SK-N-SH treated with all-trans-retinoic acid at 6 μM for 48 hours (cell line): ENCODE measurements around the gene ATCAY.
"Not testable (repeated sequence)": the region's sequence is repeated elsewhere in the genome, so short reads cannot be mapped to it uniquely, and the experiment has no call there.

Experiments
- ATAC-seq: fragments of 200-7000 bp; cut with Tn5 transposase; 3 replicates; pipeline ENCODE4 v1.9.1; 2020; ENCODE audit warnings: mild to moderate bottlenecking, moderate library complexity
- ARNTL ChIP-seq: fragments of 450-650 bp; formaldehyde crosslinking; IDR thresholded peaks from 2 replicates; pipeline ENCODE4 v1.5.0; 2020; ENCODE audit warnings: low read depth, mild to moderate bottlenecking, moderate library complexity, borderline replicate concordance
- BACH2 ChIP-seq: fragments of 250-450 bp; sonication (Bioruptor Pico); IDR thresholded peaks from 2 replicates; pipeline ENCODE4 v1.9.0; 2021; ENCODE audit warnings: mild to moderate bottlenecking, borderline replicate concordance
- CREB5 ChIP-seq: fragments of 250-450 bp; sonication (Bioruptor Pico); IDR thresholded peaks from 2 replicates; pipeline ENCODE4 v1.5.1; 2020; ENCODE audit warnings: low read depth, mild to moderate bottlenecking, moderate library complexity
- CSDC2 ChIP-seq: fragments of 250-450 bp; sonication (Bioruptor Pico); IDR thresholded peaks from 2 replicates; pipeline ENCODE4 v1.5.0; 2020; ENCODE audit warnings: mild to moderate bottlenecking, moderate library complexity
- CSRNP3 ChIP-seq: fragments of 250-450 bp; sonication (Bioruptor Pico); IDR thresholded peaks from 2 replicates; pipeline ENCODE4 v1.5.1; 2021; ENCODE audit warnings: mild to moderate bottlenecking, moderate library complexity
- ESRRG ChIP-seq: fragments of 250-450 bp; sonication (Bioruptor Pico); IDR thresholded peaks from 2 replicates; pipeline ENCODE4 v1.6.1; 2021; ENCODE audit warnings: mild to moderate bottlenecking
- ISL1 ChIP-seq: fragments of 250-450 bp; sonication (Bioruptor Pico); IDR thresholded peaks from 2 replicates; pipeline ENCODE4 v2.1.2; 2022; ENCODE audit warnings: mild to moderate bottlenecking, moderate library complexity
- OSR1 ChIP-seq: fragments of 250-450 bp; sonication (Bioruptor Pico); IDR thresholded peaks from 2 replicates; pipeline ENCODE4 v1.8.0; 2022; ENCODE audit warnings: moderate library complexity, mild to moderate bottlenecking, inconsistent platforms
- PATZ1 ChIP-seq: fragments of 250-450 bp; sonication (Bioruptor Pico); IDR thresholded peaks from 2 replicates; pipeline ENCODE4 v1.8.0; 2020; ENCODE audit warnings: mild to moderate bottlenecking, moderate library complexity, borderline replicate concordance
- POU6F1 ChIP-seq: fragments of 250-450 bp; sonication (Bioruptor Pico); IDR thresholded peaks from 2 replicates; pipeline ENCODE4 v1.8.0; 2021; ENCODE audit warnings: low read depth, mild to moderate bottlenecking, moderate library complexity, borderline replicate concordance
- PPARA ChIP-seq: fragments of 250-450 bp; sonication (Bioruptor Pico); IDR thresholded peaks from 2 replicates; pipeline ENCODE4 v1.5.0; 2020; ENCODE audit warnings: mild to moderate bottlenecking, borderline replicate concordance
- RARB ChIP-seq: fragments of 250-450 bp; sonication (Bioruptor Pico); IDR thresholded peaks from 2 replicates; pipeline ENCODE4 v1.8.0; 2021; ENCODE audit warnings: mild to moderate bottlenecking, moderate library complexity
- SNAI2 ChIP-seq: fragments of 250-450 bp; sonication (Bioruptor Pico); IDR thresholded peaks from 2 replicates; pipeline ENCODE4 v1.5.0; 2020; ENCODE audit warnings: mild to moderate bottlenecking, moderate library complexity
- TCF4 ChIP-seq: fragments of 250-450 bp; sonication (Bioruptor Pico); IDR thresholded peaks from 2 replicates; pipeline ENCODE4 v1.8.0; 2021; ENCODE audit warnings: mild to moderate bottlenecking, moderate library complexity, borderline replicate concordance
- TOX ChIP-seq: fragments of 250-450 bp; sonication (Bioruptor Pico); IDR thresholded peaks from 2 replicates; pipeline ENCODE4 v1.8.0; 2021; ENCODE audit warnings: mild to moderate bottlenecking, moderate library complexity, borderline replicate concordance
- ZC3H10 ChIP-seq: fragments of 250-450 bp; sonication (Bioruptor Pico); IDR thresholded peaks from 2 replicates; pipeline ENCODE4 v1.5.1; 2021; ENCODE audit warnings: mild to moderate bottlenecking, moderate library complexity
- ZFP3 ChIP-seq: fragments of 250-450 bp; sonication (Bioruptor Pico); IDR thresholded peaks from 2 replicates; pipeline ENCODE4 v1.5.0; 2020; ENCODE audit warnings: mild to moderate bottlenecking, moderate library complexity
- ZFP30 ChIP-seq: fragments of 450-650 bp; formaldehyde crosslinking; IDR thresholded peaks from 2 replicates; pipeline ENCODE4 v1.5.0; 2022; ENCODE audit warnings: mild to moderate bottlenecking, moderate library complexity
- ZNF565 ChIP-seq: fragments of 450-650 bp; formaldehyde crosslinking; conservative IDR thresholded peaks from 2 replicates; pipeline ENCODE4 v1.5.0; 2020; ENCODE audit warnings: low read depth, mild to moderate bottlenecking, moderate library complexity
- ZNF70 ChIP-seq: fragments of 450-650 bp; formaldehyde crosslinking; IDR thresholded peaks from 2 replicates; pipeline ENCODE4 v1.5.0; 2020; ENCODE audit warnings: mild to moderate bottlenecking, moderate library complexity
- ZNF8 ChIP-seq: fragments of 450-650 bp; formaldehyde crosslinking; IDR thresholded peaks from 2 replicates; pipeline ENCODE4 v1.5.0; 2020; ENCODE audit warnings: mild to moderate bottlenecking, moderate library complexity

ATCAY gene

GRCh38 chr19:3932931-3933810, 52.7 kb downstream of the ATCAY start, which contains the start of gene NMRK2 (continued):
- no peak for TF ChIP-seq CREB5
- TF ChIP-seq, all 23 proteins: peak for 0

GRCh38 chr19:3936506-3937442, 56.3 kb downstream of the ATCAY start:
- ATAC-seq: peak; percentile 41; the same call in 2 of the 3 replicates
- TF ChIP-seq ZNF565 (CRISPR knock-in tag): no peak
- TF ChIP-seq ZNF8 (CRISPR knock-in tag): no peak
- no peak for TF ChIP-seq ESRRG (CRISPR knock-in tag)
- TF ChIP-seq ARNTL (CRISPR knock-in tag): no peak
- TF ChIP-seq PPARA: no peak
- no peak for TF ChIP-seq ZNF70 (CRISPR knock-in tag)
- TF ChIP-seq POU6F1: no peak
- no peak for TF ChIP-seq ZFP30 (CRISPR knock-in tag)
- no peak for TF ChIP-seq TOX (CRISPR knock-in tag)
- no peak for TF ChIP-seq CSRNP3 (CRISPR knock-in tag)
- no peak for TF ChIP-seq OSR1 (CRISPR knock-in tag)
- TF ChIP-seq BACH2 (CRISPR knock-in tag): no peak
- no peak for TF ChIP-seq ZFP3 (CRISPR knock-in tag)
- TF ChIP-seq CREB5: no peak
- no peak for TF ChIP-seq SNAI2
- TF ChIP-seq, all 23 proteins: peak for 0

GRCh38 chr19:3938300-3938950, 57.9 kb downstream of the ATCAY start:
- ATAC-seq: not testable (repeated sequence)

- ATAC-seq: no peak
- TF ChIP-seq ARNTL (CRISPR knock-in tag): no peak
- no peak for TF ChIP-seq PATZ1 (CRISPR knock-in tag)
- TF ChIP-seq POU6F1: no peak
- TF ChIP-seq ZC3H10: no peak
- TF ChIP-seq ZFP3 (CRISPR knock-in tag): no peak
- TF ChIP-seq SNAI2: no peak
- no peak for TF ChIP-seq RARB (CRISPR knock-in tag)
- TF ChIP-seq BACH2 (CRISPR knock-in tag): no peak
- TF ChIP-seq ZFP30 (CRISPR knock-in tag): no peak
- no peak for TF ChIP-seq TCF4 (CRISPR knock-in tag)
- TF ChIP-seq CSDC2: no peak
- no peak for TF ChIP-seq ISL1 (CRISPR knock-in tag)
- no peak for TF ChIP-seq ESRRG (CRISPR knock-in tag)
- TF ChIP-seq TOX (CRISPR knock-in tag): no peak
- TF ChIP-seq PPARA: no peak
- TF ChIP-seq ZNF565 (CRISPR knock-in tag): no peak
Observed at GRCh38 chr19:3942790-3943409, 62.4 kb downstream of the ATCAY start.
